Neural progenitor cell (in vitro differentiated cells): ENCODE data around the gene EXO1. TPM values are rescaled to one million over a fixed set of nuclear protein-coding genes. Genes with fewer than 3 reads are reported as not detected.
A peak's percentile ranks its signal among the peaks of the same experiment; 100 is the strongest.
"Not testable (repeated sequence)": the region's sequence is repeated elsewhere in the genome, so short reads cannot be mapped to it uniquely, and the experiment has no call there.

Source experiments
- DNase-seq: peaks from one replicate; pipeline ENCODE4 v3.0.0-alpha.2; 2016; ENCODE audit warnings: low spot score
- H2AFZ ChIP-seq: fragments of 200-600 bp; sonication (generic); replicated peaks from 2 replicates; pipeline ENCODE4 v1.6.1; 2016; ENCODE audit warnings: antibody characterized with exemption
- H3F3A ChIP-seq: fragments of 200-600 bp; sonication (generic); 2 replicates; pipeline ENCODE4 v1.6.1; 2016; ENCODE audit warnings: antibody characterized with exemption, low read depth
- H3K27ac ChIP-seq: fragments of 200-600 bp; sonication (generic); 2 replicates; pipeline ENCODE4 v1.5.1; 2016; ENCODE audit warnings: mild to moderate bottlenecking
- H3K27me3 ChIP-seq: fragments of 200-600 bp; sonication (generic); 2 replicates; pipeline ENCODE4 v1.6.1; 2016; ENCODE audit warnings: mild to moderate bottlenecking, moderate library complexity
- H3K36me3 ChIP-seq: fragments of 200-600 bp; sonication (generic); 2 replicates; pipeline ENCODE4 v1.5.1; 2016
- H3K4me1 ChIP-seq: fragments of 200-600 bp; sonication (generic); 2 replicates; pipeline ENCODE4 v1.6.1; 2016; ENCODE audit warnings: mixed run types
- H3K4me2 ChIP-seq: fragments of 200-600 bp; sonication (generic); 2 replicates; pipeline ENCODE4 v1.6.1; 2016
- H3K4me3 ChIP-seq: fragments of 200-600 bp; sonication (generic); 2 replicates; pipeline ENCODE4 v1.5.1; 2016
- H3K79me2 ChIP-seq: fragments of 200-600 bp; sonication (generic); 2 replicates; pipeline ENCODE4 v1.6.1; 2016; ENCODE audit warnings: low read depth
- H3K9ac ChIP-seq: fragments of 200-600 bp; sonication (generic); 2 replicates; pipeline ENCODE4 v1.6.1; 2016
- H3K9me3 ChIP-seq: fragments of 200-600 bp; sonication (generic); 2 replicates; pipeline ENCODE4 v1.5.1; 2016; ENCODE audit warnings: low read depth
- H4K20me1 ChIP-seq: fragments of 200-600 bp; sonication (generic); 2 replicates; pipeline ENCODE4 v1.6.1; 2016; ENCODE audit warnings: low read depth
- H3K27ac Mint-ChIP-seq: 3 replicates; pipeline ENCODE4 v1.8.0; 2021; ENCODE audit warnings: mixed read lengths
- H3K27me3 Mint-ChIP-seq: 2 replicates; pipeline ENCODE4 v1.8.0; 2022; ENCODE audit warnings: low read depth, mild to moderate bottlenecking, inconsistent platforms, moderate library complexity, mixed read lengths; ENCODE audit not compliant: insufficient read depth
- H3K36me3 Mint-ChIP-seq: 3 replicates; pipeline ENCODE4 v1.8.0; 2021; ENCODE audit warnings: mixed read lengths
- H3K4me1 Mint-ChIP-seq: 3 replicates; pipeline ENCODE4 v1.8.0; 2021; ENCODE audit warnings: mixed read lengths
- H3K4me3 Mint-ChIP-seq: 3 replicates; pipeline ENCODE4 v1.8.0; 2021; ENCODE audit warnings: mild to moderate bottlenecking, moderate library complexity, mixed read lengths
- H3K9me3 Mint-ChIP-seq: 3 replicates; pipeline ENCODE4 v1.8.0; 2020; ENCODE audit warnings: mixed read lengths
- CTCF ChIP-seq: fragments of 200-600 bp; sonication (generic); IDR thresholded peaks from 2 replicates; pipeline ENCODE4 v1.5.1; 2017; ENCODE audit warnings: antibody characterized with exemption, mild to moderate bottlenecking
- EZH2 ChIP-seq: fragments of 200-600 bp; sonication (generic); IDR thresholded peaks from 2 replicates; pipeline ENCODE4 v1.6.1; 2017; ENCODE audit warnings: antibody characterized with exemption, mild to moderate bottlenecking, moderate library complexity
- EZH2phosphoT487 ChIP-seq: fragments of 200-600 bp; sonication (generic); IDR thresholded peaks from 2 replicates; pipeline ENCODE4 v1.6.1; 2017; ENCODE audit warnings: antibody characterized with exemption
- total RNA-seq: library from RNA; depleted of rRNA; stranded (reverse); fragments of >200 nt; gene quantifications from 2 replicates; pipeline ENCODE4 v1.2.3, GENCODE V29; 2015; ENCODE audit warnings: low replicate concordance

EXO1 gene
- total RNA-seq, 1 donor from 2014 or later, result 54.8 TPM

- TF ChIP-seq EZH2 (no peak), CTCF (no peak), EZH2phosphoT487 (no peak)
Measured at GRCh38 chr1:241847540-241847795, 536 bp upstream of the EXO1 start.

GRCh38 chr1:241848686-241849344 lies 811 bp downstream of the EXO1 start:
- Mint-ChIP-seq H3K4me3 (peak overlapping the region; percentile 99), H3K27ac (peak overlapping the region; percentile 98), H3K9me3 (no peaks in the 10 kb centered on the region), H3K36me3 (peaks cover 11% of the 10 kb centered on the region), H3K27me3 (peaks cover 7% of the 10 kb centered on the region), H3K4me1 (peaks cover 22% of the 10 kb centered on the region)
- Histone ChIP-seq H3F3A (peaks cover 13% of the 10 kb centered on the region), H3K79me2 (peaks cover 35% of the 10 kb centered on the region), H3K4me3 (peak overlapping the region; percentile 98), H3K4me1 (peaks cover 16% of the 10 kb centered on the region), H3K9me3 (no peaks in the 10 kb centered on the region), H3K9ac (peak overlapping the region; percentile 76), H3K36me3 (peaks cover 8% of the 10 kb centered on the region), H3K27me3 (no peaks in the 10 kb centered on the region), H3K27ac (no peak overlapping the region), H3K4me2 (peak overlapping the region; percentile 96), H4K20me1 (peaks cover 8% of the 10 kb centered on the region), H2AFZ (peak overlapping the region; percentile 99)
- TF ChIP-seq EZH2phosphoT487 (no peak), EZH2 (no peak), CTCF (no peak)
- peak; percentile 20 for DNase-seq

More at GRCh38 chr1:241847540-241847795, 536 bp upstream of the EXO1 start:
- Mint-ChIP-seq H3K27ac (peak overlapping the region; percentile 98), H3K27me3 (peaks cover 7% of the 10 kb centered on the region), H3K4me1 (peaks cover 22% of the 10 kb centered on the region), H3K36me3 (peaks cover 4% of the 10 kb centered on the region), H3K9me3 (no peaks in the 10 kb centered on the region), H3K4me3 (peak overlapping the region; percentile 99)
- H3K4me2 ChIP-seq, result peak overlapping the region; percentile 96
- DNase-seq, result no peak
- peak overlapping the region; percentile 98 for H3K4me3 ChIP-seq
- H3F3A ChIP-seq, result peaks cover 13% of the 10 kb centered on the region
- peaks cover 8% of the 10 kb centered on the region for H4K20me1 ChIP-seq
- H3K36me3 ChIP-seq, result peaks cover 8% of the 10 kb centered on the region
- H3K4me1 ChIP-seq, result peaks cover 16% of the 10 kb centered on the region
- H3K27me3 ChIP-seq, result no peaks in the 10 kb centered on the region
- no peak overlapping the region for H3K27ac ChIP-seq
- H3K9me3 ChIP-seq, result no peaks in the 10 kb centered on the region
- peak overlapping the region; percentile 99 for H2AFZ ChIP-seq
- no peak overlapping the region for H3K9ac ChIP-seq
- peaks cover 35% of the 10 kb centered on the region for H3K79me2 ChIP-seq

GRCh38 chr1:241849345-241849695 lies 1.3 kb downstream of the EXO1 start:
- Histone ChIP-seq H3K79me2 (peaks cover 35% of the 10 kb centered on the region), H3K27me3 (no peaks in the 10 kb centered on the region), H3K36me3 (peaks cover 8% of the 10 kb centered on the region), H3K9ac (peak overlapping the region; percentile 76), H3K9me3 (no peaks in the 10 kb centered on the region), H4K20me1 (peaks cover 8% of the 10 kb centered on the region), H3K4me1 (peaks cover 16% of the 10 kb centered on the region), H3K4me3 (peak overlapping the region; percentile 98), H3K27ac (no peak overlapping the region), H2AFZ (no peak overlapping the region), H3F3A (peaks cover 13% of the 10 kb centered on the region), H3K4me2 (peak overlapping the region; percentile 96)
- H3K4me1 Mint-ChIP-seq, result peaks cover 22% of the 10 kb centered on the region
- H3K36me3 Mint-ChIP-seq, result peaks cover 13% of the 10 kb centered on the region
- H3K4me3 Mint-ChIP-seq, result peak overlapping the region; percentile 99
- peak; percentile 5 for DNase-seq
- TF ChIP-seq EZH2phosphoT487 (no peak), CTCF (no peak), EZH2 (no peak)
- H3K9me3 Mint-ChIP-seq, result no peaks in the 10 kb centered on the region
- peak overlapping the region; percentile 98 for H3K27ac Mint-ChIP-seq
- H3K27me3 Mint-ChIP-seq, result peaks cover 7% of the 10 kb centered on the region

GRCh38 chr1:241855545-241856140 lies 7.6 kb downstream of the EXO1 start:
- H3K9me3 Mint-ChIP-seq, H3K27me3 Mint-ChIP-seq, H3K9me3 ChIP-seq, H3K4me3 ChIP-seq, H3K27ac Mint-ChIP-seq, H4K20me1 ChIP-seq, H3F3A ChIP-seq, H3K4me3 Mint-ChIP-seq, H2AFZ ChIP-seq, H3K79me2 ChIP-seq, DNase-seq, H3K27ac ChIP-seq, H3K9ac ChIP-seq, H3K4me1 ChIP-seq, H3K4me2 ChIP-seq, H3K27me3 ChIP-seq, H3K4me1 Mint-ChIP-seq: not testable (repeated sequence)
- H3K36me3 Mint-ChIP-seq, result peaks cover 29% of the 10 kb centered on the region
- H3K36me3 ChIP-seq, result peaks cover 28% of the 10 kb centered on the region
